A673 (cell line): ENCODE measurements around the gene CLK1. TPM values are rescaled to one million over a fixed set of nuclear protein-coding genes. Genes with fewer than 3 reads are reported as not detected.

Experiments
- BruUV-seq: library from RNA; stranded (reverse); fragments of 400-500 nt; replicated peaks from 2 replicates; lab custom pipeline; 2021; lab: Mats Ljungman, UMichigan
- CTCF ChIA-PET: fragments of 300-600 bp; sonication (Branson Sonifier 250); formaldehyde crosslinking; loops from one replicate; lab custom pipeline; 2022; ENCODE audit warnings: antibody characterized with exemption; lab: Charles Lee
- POLR2A ChIA-PET: fragments of 300-600 bp; sonication (Branson Sonifier 250); formaldehyde crosslinking; loops from one replicate; lab custom pipeline; 2022; ENCODE audit warnings: antibody characterized with exemption; ENCODE audit not compliant: low non-redundant PET; lab: Charles Lee
- DNase-seq: peaks from one replicate; pipeline ENCODE4 v3.0.0-alpha.2; 2015; ENCODE audit warnings: low spot score
- H3K27ac ChIP-seq: fragments of 200-600 bp; sonication (generic); 2 replicates; pipeline ENCODE4 v1.5.1; 2016; ENCODE audit warnings: mixed run types, low read depth, mild to moderate bottlenecking, mixed read lengths, antibody characterized with exemption, low read length; ENCODE audit not compliant: poor library complexity, severe bottlenecking
- H3K27me3 ChIP-seq: fragments of 200-600 bp; sonication (generic); replicated peaks from 2 replicates; pipeline ENCODE4 v1.6.1; 2017; ENCODE audit warnings: mixed run types, low read depth, mild to moderate bottlenecking, mixed read lengths, antibody characterized with exemption, low read length; ENCODE audit not compliant: insufficient read depth, poor library complexity
- H3K36me3 ChIP-seq: fragments of 200-600 bp; sonication (generic); 2 replicates; pipeline ENCODE4 v1.6.1; 2016; ENCODE audit warnings: mixed run types, mild to moderate bottlenecking, mixed read lengths, antibody characterized with exemption, low read length; ENCODE audit not compliant: insufficient read depth, poor library complexity, severe bottlenecking
- H3K4me1 ChIP-seq: fragments of 200-600 bp; sonication (generic); 2 replicates; pipeline ENCODE4 v1.6.1; 2017; ENCODE audit warnings: mixed run types, mild to moderate bottlenecking, mixed read lengths, antibody characterized with exemption, low read length; ENCODE audit not compliant: insufficient read depth, poor library complexity, severe bottlenecking
- H3K4me3 ChIP-seq: fragments of 200-600 bp; sonication (generic); 2 replicates; pipeline ENCODE4 v1.5.1; 2016; ENCODE audit warnings: low read depth, mixed run types, mild to moderate bottlenecking, mixed read lengths, low read length; ENCODE audit not compliant: poor library complexity, severe bottlenecking
- H3K9me3 ChIP-seq: fragments of 200-600 bp; sonication (generic); 2 replicates; pipeline ENCODE4 v1.6.1; 2016; ENCODE audit warnings: mixed run types, low read depth, mild to moderate bottlenecking, mixed read lengths, antibody characterized with exemption, low read length; ENCODE audit not compliant: poor library complexity, severe bottlenecking
- EZH2 ChIP-seq: fragments of 200-600 bp; sonication (generic); IDR thresholded peaks from 2 replicates; pipeline ENCODE4 v1.6.1; 2017; ENCODE audit warnings: borderline replicate concordance, low read depth, mild to moderate bottlenecking, mixed read lengths, antibody characterized with exemption, low read length; ENCODE audit not compliant: poor library complexity, severe bottlenecking
- intact Hi-C: fragments of 100-400 bp; cut with micrococcal nuclease; formaldehyde crosslinking; loops from one replicate; pipeline ENCODE4 v1.10.0; 2022; ENCODE audit not compliant: unreplicated experiment
- total RNA-seq: library from RNA; stranded (reverse); gene quantifications from 2 replicates; pipeline ENCODE4 v1.2.3, GENCODE V29; 2021
- TF ChIP-seq, protein P1 (sequence below): fragments of 300-800, 200-600 bp; sonication (generic); conservative IDR thresholded peaks from 2 replicates; pipeline ENCODE4 v1.5.1; 2017; ENCODE audit warnings: low read depth, mild to moderate bottlenecking, antibody characterized with exemption, low read length, moderate library complexity, mixed read lengths

Gene CLK1
- total RNA-seq, 1 experiment from 2014 or later, result 73.3 TPM

- H3K27ac ChIP-seq, result no peak overlapping the region
- H3K9me3 ChIP-seq, result no peaks in the 10 kb centered on the region
- DNase-seq, result no peak
- CTCF ChIA-PET, result no interaction called here
- H3K4me1 ChIP-seq, result no peaks in the 10 kb centered on the region
- POLR2A ChIA-PET, result no interaction called here
- no TSS peak for BruUV-seq
- no peak for TF ChIP-seq EZH2
- TF ChIP-seq, protein P1, sequence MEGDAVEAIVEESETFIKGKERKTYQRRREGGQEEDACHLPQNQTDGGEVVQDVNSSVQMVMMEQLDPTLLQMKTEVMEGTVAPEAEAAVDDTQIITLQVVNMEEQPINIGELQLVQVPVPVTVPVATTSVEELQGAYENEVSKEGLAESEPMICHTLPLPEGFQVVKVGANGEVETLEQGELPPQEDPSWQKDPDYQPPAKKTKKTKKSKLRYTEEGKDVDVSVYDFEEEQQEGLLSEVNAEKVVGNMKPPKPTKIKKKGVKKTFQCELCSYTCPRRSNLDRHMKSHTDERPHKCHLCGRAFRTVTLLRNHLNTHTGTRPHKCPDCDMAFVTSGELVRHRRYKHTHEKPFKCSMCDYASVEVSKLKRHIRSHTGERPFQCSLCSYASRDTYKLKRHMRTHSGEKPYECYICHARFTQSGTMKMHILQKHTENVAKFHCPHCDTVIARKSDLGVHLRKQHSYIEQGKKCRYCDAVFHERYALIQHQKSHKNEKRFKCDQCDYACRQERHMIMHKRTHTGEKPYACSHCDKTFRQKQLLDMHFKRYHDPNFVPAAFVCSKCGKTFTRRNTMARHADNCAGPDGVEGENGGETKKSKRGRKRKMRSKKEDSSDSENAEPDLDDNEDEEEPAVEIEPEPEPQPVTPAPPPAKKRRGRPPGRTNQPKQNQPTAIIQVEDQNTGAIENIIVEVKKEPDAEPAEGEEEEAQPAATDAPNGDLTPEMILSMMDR, result no peak
- peaks cover 21% of the 10 kb centered on the region for H3K36me3 ChIP-seq
- H3K4me3 ChIP-seq, result no peak overlapping the region
- no peaks in the 10 kb centered on the region for H3K27me3 ChIP-seq
- intact Hi-C loops, result no loop called here
Observed at GRCh38 chr2:200847939-200848338, 16.5 kb downstream of the CLK1 start.

GRCh38 chr2:200847269-200847668 is 17.2 kb downstream of the CLK1 start:
- BruUV-seq, result no TSS peak
- Histone ChIP-seq H3K4me3 (no peak overlapping the region), H3K9me3 (no peaks in the 10 kb centered on the region), H3K27ac (no peak overlapping the region), H3K27me3 (no peaks in the 10 kb centered on the region), H3K36me3 (peaks cover 14% of the 10 kb centered on the region), H3K4me1 (no peaks in the 10 kb centered on the region)
- ChIA-PET POLR2A (no interaction called here), CTCF (no interaction called here)
- TF ChIP-seq, protein P1, result no peak
- no peak for TF ChIP-seq EZH2
- no peak for DNase-seq
- intact Hi-C loops, result no loop called here

DNA sequence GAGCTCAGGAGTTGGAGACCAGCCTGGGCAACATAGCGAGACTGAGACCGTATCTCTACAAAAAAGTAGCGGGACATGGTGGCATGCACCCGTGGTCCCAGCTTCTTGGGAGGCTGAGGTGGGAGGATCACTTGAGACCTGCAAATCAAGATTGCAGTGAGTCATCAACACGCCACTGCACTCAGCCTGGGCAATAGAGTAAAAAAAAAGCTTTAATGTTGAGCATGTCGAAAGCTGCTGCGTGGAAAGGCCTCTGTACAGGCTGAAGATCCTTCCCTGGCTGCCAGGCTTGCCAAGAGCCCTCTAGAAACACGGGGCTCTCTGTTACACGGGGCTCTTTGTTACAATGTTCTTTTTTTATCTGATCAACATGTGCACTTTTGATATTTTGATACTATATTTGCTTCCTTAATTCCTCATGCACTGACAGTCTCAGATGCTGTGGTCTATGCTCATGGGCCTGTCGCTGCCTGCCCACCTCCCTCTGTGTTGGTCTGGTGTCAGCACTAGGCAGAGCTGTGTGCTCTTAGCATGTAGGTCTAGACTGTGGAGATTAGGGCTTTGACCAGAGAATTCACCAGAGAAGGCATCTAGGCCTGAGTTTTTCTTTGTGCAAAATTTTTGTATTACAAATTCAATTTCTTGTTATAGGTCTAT is 18.7 kb downstream of the CLK1 start:
- Histone ChIP-seq H3K36me3 (no peaks in the 10 kb centered on the region), H3K4me3 (no peak overlapping the region), H3K27me3 (no peaks in the 10 kb centered on the region), H3K4me1 (no peaks in the 10 kb centered on the region), H3K9me3 (no peaks in the 10 kb centered on the region), H3K27ac (no peak overlapping the region)
- intact Hi-C loops, result no loop called here
- TF ChIP-seq EZH2, result no peak
- TF ChIP-seq, protein P1, result no peak
- POLR2A ChIA-PET, result no interaction called here
- no TSS peak for BruUV-seq
- DNase-seq, result no peak
- CTCF ChIA-PET, result no interaction called here
